ENCODE measurements around the gene SPRR2A.

DNA sequence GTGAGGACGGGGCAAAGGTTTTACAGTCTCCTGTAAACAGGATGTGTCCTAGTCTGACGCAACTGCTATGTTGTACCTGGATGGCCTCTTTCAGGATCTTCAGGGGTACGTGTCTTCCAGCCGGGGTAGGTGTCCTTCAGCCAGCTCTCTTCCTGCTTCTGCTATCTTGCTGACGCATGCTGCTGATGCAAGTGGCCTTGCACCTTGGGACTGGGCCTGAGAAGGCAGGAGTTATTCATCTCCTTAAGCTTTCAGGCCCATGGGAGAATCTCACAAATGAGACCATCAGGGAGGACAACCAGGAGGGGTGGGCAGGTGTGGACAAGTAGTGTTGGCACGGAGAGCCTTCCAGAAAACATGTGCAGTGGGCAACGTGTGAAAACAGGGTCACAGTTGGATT is 34.2 kb downstream of the SPRR2A start:
- TF ChIP-seq POLR2AphosphoS5 (IDR thresholded peaks at IDR 0.05): no peak
- no peak for TF ChIP-seq CTCF (IDR thresholded peaks at IDR 0.05)

Measured in esophagus muscularis mucosa (tissue), 3 donors.